ENCODE data around the gene USPL1. TPM values are rescaled to one million over a fixed set of nuclear protein-coding genes. Genes with fewer than 3 reads are reported as not detected.
A peak's percentile ranks its signal among the peaks of the same experiment; 100 is the strongest.
"Not testable (repeated sequence)": the region's sequence is repeated elsewhere in the genome, so short reads cannot be mapped to it uniquely, and the experiment has no call there.

Gene USPL1
- total RNA-seq, 1 donor, result 21.2 TPM

- no peak overlapping the region for H3K4me3 ChIP-seq (ENCODE audit: low read depth, low read length)
- TF ChIP-seq, protein P1, sequence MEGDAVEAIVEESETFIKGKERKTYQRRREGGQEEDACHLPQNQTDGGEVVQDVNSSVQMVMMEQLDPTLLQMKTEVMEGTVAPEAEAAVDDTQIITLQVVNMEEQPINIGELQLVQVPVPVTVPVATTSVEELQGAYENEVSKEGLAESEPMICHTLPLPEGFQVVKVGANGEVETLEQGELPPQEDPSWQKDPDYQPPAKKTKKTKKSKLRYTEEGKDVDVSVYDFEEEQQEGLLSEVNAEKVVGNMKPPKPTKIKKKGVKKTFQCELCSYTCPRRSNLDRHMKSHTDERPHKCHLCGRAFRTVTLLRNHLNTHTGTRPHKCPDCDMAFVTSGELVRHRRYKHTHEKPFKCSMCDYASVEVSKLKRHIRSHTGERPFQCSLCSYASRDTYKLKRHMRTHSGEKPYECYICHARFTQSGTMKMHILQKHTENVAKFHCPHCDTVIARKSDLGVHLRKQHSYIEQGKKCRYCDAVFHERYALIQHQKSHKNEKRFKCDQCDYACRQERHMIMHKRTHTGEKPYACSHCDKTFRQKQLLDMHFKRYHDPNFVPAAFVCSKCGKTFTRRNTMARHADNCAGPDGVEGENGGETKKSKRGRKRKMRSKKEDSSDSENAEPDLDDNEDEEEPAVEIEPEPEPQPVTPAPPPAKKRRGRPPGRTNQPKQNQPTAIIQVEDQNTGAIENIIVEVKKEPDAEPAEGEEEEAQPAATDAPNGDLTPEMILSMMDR (IDR thresholded peaks at IDR 0.05; ENCODE audit: insufficient read depth, low read depth, low read length), result no peak
- no peak for DNase-seq (ENCODE audit: low read depth)
Measured at GRCh38 chr13:30593001-30593400, 24.7 kb upstream of the USPL1 start.

GRCh38 chr13:30600496-30600895 is 17.2 kb upstream of the USPL1 start:
- no peak overlapping the region for H3K4me3 ChIP-seq (ENCODE audit: low read depth, low read length)
- DNase-seq (ENCODE audit: low read depth), result peak; percentile 58
- TF ChIP-seq, protein P1 (IDR thresholded peaks at IDR 0.05; ENCODE audit: insufficient read depth, low read depth, low read length), result no peak

GRCh38 chr13:30601836-30602235 is 15.9 kb upstream of the USPL1 start:
- no peak for DNase-seq (ENCODE audit: low read depth)
- H3K4me3 ChIP-seq (ENCODE audit: low read depth, low read length), result no peak overlapping the region
- TF ChIP-seq, protein P1 (IDR thresholded peaks at IDR 0.05; ENCODE audit: insufficient read depth, low read depth, low read length), result no peak

- no peak for DNase-seq (ENCODE audit: low read depth)
- H3K4me3 ChIP-seq (ENCODE audit: low read depth, low read length), result no peak overlapping the region
- TF ChIP-seq, protein P1 (IDR thresholded peaks at IDR 0.05; ENCODE audit: insufficient read depth, low read depth, low read length), result no peak
Measured at GRCh38 chr13:30605052-30605451, 12.7 kb upstream of the USPL1 start.

DNA sequence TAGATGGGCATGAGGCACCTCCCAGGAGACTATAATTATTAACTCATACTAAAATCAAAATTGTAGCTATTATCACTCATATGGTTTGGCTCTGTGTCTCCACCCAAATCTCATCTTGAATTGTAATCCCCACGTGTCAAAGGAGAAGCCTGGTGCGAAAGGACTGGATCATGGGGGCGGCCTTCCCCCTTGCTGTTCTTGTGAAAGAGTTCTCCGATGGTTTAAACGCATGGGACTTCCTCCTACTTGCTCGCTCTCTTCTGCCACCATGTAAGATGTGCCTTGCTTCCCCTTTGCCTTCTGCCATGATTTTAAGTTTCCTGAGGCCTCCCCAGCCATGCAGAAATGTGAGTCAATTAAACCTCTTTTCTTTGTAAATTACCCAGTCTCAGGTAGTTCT is 10.5 kb upstream of the USPL1 start:
- H3K4me3 ChIP-seq (ENCODE audit: low read depth, low read length); DNase-seq (ENCODE audit: low read depth): not testable (repeated sequence)

DNA sequence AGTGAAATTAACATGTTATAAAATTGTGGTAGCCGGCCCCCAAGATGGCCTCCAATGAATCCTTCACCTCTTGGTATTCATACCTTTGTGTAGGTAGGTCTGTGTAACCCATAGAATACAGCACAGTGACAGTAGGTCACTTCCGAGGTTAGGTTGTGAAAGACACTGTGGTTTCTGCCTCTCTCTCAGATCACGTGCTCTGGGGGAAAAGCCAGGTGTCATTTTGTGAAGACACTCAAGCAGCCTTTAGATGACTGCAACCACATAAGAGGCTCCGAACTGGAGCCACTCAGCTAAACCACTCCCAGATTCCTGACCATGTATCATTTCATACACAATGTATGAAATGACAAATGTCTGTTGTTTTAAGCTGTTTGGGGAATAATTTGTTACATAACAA is 9.8 kb upstream of the USPL1 start:
- no peak overlapping the region for H3K4me3 ChIP-seq (ENCODE audit: low read depth, low read length)
- DNase-seq (ENCODE audit: low read depth), result no peak
- TF ChIP-seq, protein P1 (IDR thresholded peaks at IDR 0.05; ENCODE audit: insufficient read depth, low read depth, low read length), result no peak

DNA sequence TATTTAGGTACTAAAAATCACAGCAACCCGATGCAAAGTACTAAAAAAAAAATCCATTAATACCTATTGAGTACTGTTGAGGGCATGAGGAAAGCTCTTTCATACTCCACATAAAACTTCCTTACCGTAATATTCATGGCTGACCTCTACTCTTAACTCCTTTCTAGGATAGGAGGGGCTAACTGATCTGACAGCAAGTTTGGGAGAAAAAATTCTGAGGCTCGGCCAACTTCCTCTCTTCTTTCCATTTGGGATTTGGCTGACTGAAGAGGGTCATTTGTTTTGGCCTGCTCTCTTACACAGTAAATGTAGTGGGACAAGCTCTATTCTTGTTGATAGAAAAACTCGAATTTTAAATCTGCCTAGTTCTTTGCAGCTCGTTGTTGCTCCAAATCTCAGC is 9.4 kb upstream of the USPL1 start:
- TF ChIP-seq, protein P1 (IDR thresholded peaks at IDR 0.05; ENCODE audit: insufficient read depth, low read depth, low read length), result no peak
- H3K4me3 ChIP-seq (ENCODE audit: low read depth, low read length), result no peak overlapping the region
- no peak for DNase-seq (ENCODE audit: low read depth)
